Ovary (tissue), 9 donors: ENCODE measurements around the gene C1orf167. TPM values are rescaled to one million over a fixed set of nuclear protein-coding genes. Genes with fewer than 3 reads are reported as not detected.
A peak's percentile ranks its signal among the peaks of the same experiment; 100 is the strongest.

Experiments used
- DNase-seq, 5 donors: peaks; one replicate each; pipeline ENCODE4 v3.0.0-alpha.2; 2019 to 2020
- H3K27ac ChIP-seq, 2 donors: fragments of 200-600 bp; one replicate each; pipeline versions ENCODE4 v1.5.1 to v1.8.0; 2019 to 2022
- H3K27me3 ChIP-seq: fragments of 200-600 bp; one replicate; pipeline ENCODE4 v1.8.0; 2022
- H3K36me3 ChIP-seq: fragments of 200-600 bp; sonication (generic); one replicate; pipeline ENCODE4 v1.5.1; 2019
- H3K4me1 ChIP-seq: one replicate; pipeline ENCODE4 v1.8.1; 2013; ENCODE audit warnings: mild to moderate bottlenecking, moderate library complexity; ENCODE audit not compliant: insufficient read depth
- H3K4me3 ChIP-seq: fragments of 200-600 bp; sonication (generic); one replicate; pipeline ENCODE4 v1.5.1; 2017
- H3K9me3 ChIP-seq, 2 donors: fragments of 200-600 bp in 1 of 2; sonication (generic) in 1 of 2; one replicate each; pipeline versions ENCODE4 v1.5.1 to v1.8.1; 2013 to 2019; ENCODE audit warnings: mild to moderate bottlenecking in 1 of 2, moderate library complexity in 1 of 2
- CTCF ChIP-seq, 3 donors: fragments of 450-650 bp in 2 of 3; fragments of 200-600 bp in 1 of 3; IDR thresholded peaks; one replicate each; pipeline versions ENCODE4 v1.5.1 to v1.8.0; 2016 to 2022; ENCODE audit warnings: antibody characterized with exemption in 3 of 3, mild to moderate bottlenecking in 1 of 3
- EP300 ChIP-seq: sonication (generic); formaldehyde crosslinking; IDR thresholded peaks from one replicate; pipeline ENCODE4 v1.6.1; 2017; ENCODE audit warnings: antibody characterized with exemption
- POLR2A ChIP-seq: fragments of 450-650 bp; IDR thresholded peaks from one replicate; pipeline ENCODE4 v1.6.1; 2017; ENCODE audit warnings: antibody characterized with exemption, mild to moderate bottlenecking, moderate library complexity
- WGBS, 3 donors: extraction: QIAGEN DNeasy Blood & Tissue Kit in 1 of 3; methylation state at CpG; one replicate each; pipeline versions ENCODE4 v1.1.5 to v1.1.7; 2013 to 2017; 5-methylcytosine and 5-hydroxymethylcytosine counted together
- intact Hi-C, 4 donors: fragments of 100-400 bp; cut with DNase I; formaldehyde crosslinking; loops; one replicate each; pipeline versions ENCODE4 v1.11.0 to v1.15.1; 2022 to 2023
- polyA plus RNA-seq, 2 donors: library from polyadenylated mRNA; stranded (reverse); fragments of 200-250 nt in 1 of 2; fragments of 350-450 nt in 1 of 2; fragmentation: Illumina TruSeq in 1 of 2; extraction: RNeasy Lipid Tissue Mini Kit (QIAGEN cat#74804) in 1 of 2; gene quantifications; one replicate each; pipeline ENCODE4 v1.2.3, GENCODE V29; 2013 to 2014
- total RNA-seq, 7 donors: library from RNA; depleted of rRNA in 2 of 7; stranded (reverse); fragments of >200 nt in 2 of 7; fragmentation: NEBNext Ultra II Directional in 3 of 7; extraction: Animal tissue kit (Norgen Biotek cat#: 25700) in 3 of 7; gene quantifications; one replicate each; pipeline versions ENCODE4 v1.1.0 to v1.2.4, GENCODE V29; 2016 to 2023
- donor health status: DM: no; HTN: no; CAD: no; lungs with moderate emphysema.
- donor health status: DM: no; HTN: no; CAD: no.
- donor health status: Bipolar disorder and iron deficiency.
- donor health status: DM: yes; HTN: yes; CAD: no.
- donor health status: DM: no; HTN: no; CAD: no.
- donor health status: DM: yes; HTN: yes; CAD: no.

Gene C1orf167
- total and polyA plus RNA-seq, 9 donors = 0.48 to 4.4 (median 1.4) TPM; not detected in 2

GRCh38 chr1:11746795-11747487, 15.1 kb upstream of the C1orf167 start:
- Histone ChIP-seq H3K27me3 (no peaks in the 10 kb centered on the region), H3K9me3 (no peaks in the 10 kb centered on the region), H3K27ac (no peak overlapping the region), H3K4me3 (no peak overlapping the region), H3K4me1 (no peaks in the 10 kb centered on the region), H3K36me3 (no peaks in the 10 kb centered on the region)
- DNase-seq = no peak
- intact Hi-C loops = no loop called here
- 82 to 86% (median 83%) methylated on average over 20 of the region's 20 CpGs for WGBS, 3 donors
- TF ChIP-seq CTCF (IDR thresholded peaks at IDR 0.05) (no peak), POLR2A (no peak), EP300 (no peak)

DNA sequence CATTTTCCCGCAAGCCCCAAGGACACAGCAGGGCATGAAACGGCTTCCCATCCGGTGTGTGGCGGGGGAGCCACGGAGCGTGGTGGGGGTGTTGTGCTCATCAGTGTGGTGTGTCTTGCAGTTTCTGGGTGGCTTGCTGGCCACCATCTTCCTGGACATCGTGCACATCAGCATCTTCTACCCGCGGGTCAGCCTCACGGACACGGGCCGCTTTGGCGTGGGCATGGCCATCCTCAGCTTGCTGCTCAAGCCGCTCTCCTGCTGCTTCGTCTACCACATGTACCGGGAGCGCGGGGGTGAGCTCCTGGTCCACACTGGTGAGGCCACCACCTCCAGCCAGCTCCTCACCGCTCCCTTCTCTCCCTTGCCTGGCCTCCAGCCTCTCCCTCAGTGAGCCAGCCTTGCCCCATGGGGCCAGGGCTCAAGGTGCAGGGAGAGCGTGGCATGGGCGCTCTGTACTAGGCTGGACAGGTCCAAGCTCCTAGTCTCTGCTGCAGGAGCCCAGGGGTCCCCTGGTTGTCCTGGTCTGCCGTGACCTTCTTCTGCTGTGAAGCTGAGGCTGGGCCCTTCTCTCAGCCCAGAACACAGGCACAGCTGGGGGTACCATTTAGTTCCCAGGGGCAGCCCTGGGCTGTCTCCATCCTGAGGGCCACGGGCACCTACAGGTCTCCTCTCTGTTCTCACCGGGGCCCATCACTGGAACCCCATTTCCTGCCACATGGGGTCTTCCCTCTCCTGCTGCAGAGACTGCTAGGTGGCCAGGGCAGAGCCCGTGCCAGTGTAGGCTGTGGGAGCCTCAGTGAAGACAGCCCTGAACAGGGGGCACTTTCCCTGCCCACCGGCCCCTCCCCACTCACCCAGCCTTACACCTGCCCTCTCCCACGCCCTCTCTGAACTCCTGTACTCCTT, 13.4 kb upstream of the C1orf167 start:
- Histone ChIP-seq H3K36me3 (no peaks in the 10 kb centered on the region), H3K27me3 (no peaks in the 10 kb centered on the region), H3K27ac (no peak overlapping the region), H3K9me3 (no peaks in the 10 kb centered on the region), H3K4me1 (no peaks in the 10 kb centered on the region), H3K4me3 (no peak overlapping the region)
- WGBS, 3 donors = 91 to 96% (median 93%) methylated on average over 27 of the region's 27 CpGs
- no peak for DNase-seq
- TF ChIP-seq POLR2A (no peak), CTCF (IDR thresholded peaks at IDR 0.05) (no peak), EP300 (no peak)
- intact Hi-C loops = no loop called here

- Histone ChIP-seq H3K36me3 (no peaks in the 10 kb centered on the region), H3K9me3 (no peaks in the 10 kb centered on the region), H3K27ac (no peak overlapping the region), H3K27me3 (no peaks in the 10 kb centered on the region), H3K4me3 (no peak overlapping the region), H3K4me1 (no peaks in the 10 kb centered on the region)
- no peak for TF ChIP-seq EP300
- no peak for TF ChIP-seq POLR2A
- TF ChIP-seq CTCF (IDR thresholded peaks at IDR 0.05) = peak in 2 of 3 donors; percentile 18 to 23
- intact Hi-C loops = no loop called here
- 70 to 82% (median 80%) methylated on average over 9 of the region's 9 CpGs for WGBS, 3 donors
- DNase-seq = peak in 1 of 5 donors; percentile 61
These were observed 12.7 kb upstream of the C1orf167 start for GRCh38 chr1:11749203-11749689.

DNA sequence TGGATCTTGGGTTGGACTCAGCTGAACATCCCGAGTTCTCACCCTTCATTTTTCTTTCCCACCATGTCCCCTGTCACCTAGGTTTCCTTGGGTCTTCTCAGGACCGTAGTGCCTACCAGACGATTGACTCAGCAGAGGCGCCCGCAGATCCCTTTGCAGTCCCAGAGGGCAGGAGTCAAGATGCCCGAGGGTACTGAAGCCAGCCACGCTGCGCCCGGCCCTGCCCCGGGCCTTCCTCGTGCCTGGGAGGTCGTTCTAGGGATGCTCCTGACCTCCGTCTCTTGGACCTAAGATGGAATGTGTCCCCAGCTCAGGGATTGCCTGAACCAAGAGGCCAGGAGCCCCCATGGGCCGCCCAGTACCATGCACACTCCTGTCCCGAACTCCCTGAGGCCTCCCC, 12.0 kb upstream of the C1orf167 start:
- H3K27me3 ChIP-seq = no peaks in the 10 kb centered on the region
- no peaks in the 10 kb centered on the region for H3K9me3 ChIP-seq
- H3K27ac ChIP-seq = no peak overlapping the region
- intact Hi-C loops = no loop called here
- no peaks in the 10 kb centered on the region for H3K36me3 ChIP-seq
- no peaks in the 10 kb centered on the region for H3K4me1 ChIP-seq
- TF ChIP-seq EP300 (no peak), CTCF (IDR thresholded peaks at IDR 0.05) (no peak), POLR2A (no peak)
- WGBS, 3 donors = 92 to 93% (median 93%) methylated on average over 15 of the region's 15 CpGs
- DNase-seq = no peak
- no peak overlapping the region for H3K4me3 ChIP-seq
